ENCODE data around the gene MIPOL1.
A peak's percentile ranks its signal among the peaks of the same experiment; 100 is the strongest.
"Not testable (repeated sequence)": the region's sequence is repeated elsewhere in the genome, so short reads cannot be mapped to it uniquely, and the experiment has no call there.

Gene MIPOL1

DNA sequence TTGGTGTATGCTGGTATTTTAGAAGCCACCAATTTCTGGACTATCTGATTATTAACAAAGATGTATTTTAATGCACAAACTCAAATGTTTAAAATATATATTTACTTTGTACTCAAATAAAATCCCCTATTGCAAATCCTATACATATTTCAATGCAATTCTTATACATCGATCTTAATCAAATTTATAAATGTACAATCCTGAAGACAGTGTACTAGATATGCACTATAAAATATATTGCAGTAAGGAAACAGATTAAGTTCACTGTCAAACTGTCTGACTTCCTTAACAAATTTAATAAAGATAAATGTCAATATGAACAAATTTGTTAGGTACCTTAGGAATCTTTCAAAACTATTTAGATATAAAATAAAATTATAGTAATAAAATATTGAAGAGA, 353.4 kb downstream of the MIPOL1 start:
- DNase-seq (ENCODE audit: low read depth, low spot score), result no peak
- H3K4me3 ChIP-seq (ENCODE audit: low read depth, low read length), result no peak overlapping the region
- in situ Hi-C loops (cut with HindIII; ENCODE audit: low sequenced_read_pairs), result no loop called here
- TF ChIP-seq, protein P1, sequence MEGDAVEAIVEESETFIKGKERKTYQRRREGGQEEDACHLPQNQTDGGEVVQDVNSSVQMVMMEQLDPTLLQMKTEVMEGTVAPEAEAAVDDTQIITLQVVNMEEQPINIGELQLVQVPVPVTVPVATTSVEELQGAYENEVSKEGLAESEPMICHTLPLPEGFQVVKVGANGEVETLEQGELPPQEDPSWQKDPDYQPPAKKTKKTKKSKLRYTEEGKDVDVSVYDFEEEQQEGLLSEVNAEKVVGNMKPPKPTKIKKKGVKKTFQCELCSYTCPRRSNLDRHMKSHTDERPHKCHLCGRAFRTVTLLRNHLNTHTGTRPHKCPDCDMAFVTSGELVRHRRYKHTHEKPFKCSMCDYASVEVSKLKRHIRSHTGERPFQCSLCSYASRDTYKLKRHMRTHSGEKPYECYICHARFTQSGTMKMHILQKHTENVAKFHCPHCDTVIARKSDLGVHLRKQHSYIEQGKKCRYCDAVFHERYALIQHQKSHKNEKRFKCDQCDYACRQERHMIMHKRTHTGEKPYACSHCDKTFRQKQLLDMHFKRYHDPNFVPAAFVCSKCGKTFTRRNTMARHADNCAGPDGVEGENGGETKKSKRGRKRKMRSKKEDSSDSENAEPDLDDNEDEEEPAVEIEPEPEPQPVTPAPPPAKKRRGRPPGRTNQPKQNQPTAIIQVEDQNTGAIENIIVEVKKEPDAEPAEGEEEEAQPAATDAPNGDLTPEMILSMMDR (IDR thresholded peaks at IDR 0.05; ENCODE audit: low read depth, low read length), result no peak

DNA sequence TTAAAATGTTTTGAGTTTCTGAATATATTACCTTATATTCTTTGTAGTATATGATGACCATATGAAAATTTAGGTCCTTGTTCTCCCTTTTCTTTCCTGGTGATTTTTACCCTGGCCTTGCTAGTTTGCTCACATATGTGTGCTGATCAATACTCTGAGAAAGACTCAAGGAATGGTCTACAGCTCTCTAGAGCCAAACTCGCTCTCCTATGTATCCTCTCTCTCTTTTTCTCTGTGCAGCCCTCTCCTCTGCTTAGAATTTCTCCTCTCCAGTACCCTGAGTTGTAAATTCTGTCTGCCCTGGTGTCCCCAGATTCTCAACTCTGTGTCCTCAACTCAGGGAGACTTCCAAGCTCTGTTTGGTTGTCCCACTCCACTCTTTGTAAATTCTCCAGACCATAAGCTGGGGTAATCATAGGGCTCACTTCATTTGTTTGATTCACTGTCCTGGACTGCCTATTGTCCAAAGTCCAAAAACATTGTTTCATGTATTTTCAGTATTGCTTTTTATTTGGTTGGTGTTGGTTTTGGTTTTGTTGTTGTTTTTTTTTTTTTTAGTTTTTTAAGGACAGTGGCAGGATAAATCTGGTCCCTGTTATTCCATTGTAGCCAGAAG, 356.3 kb downstream of the MIPOL1 start:
- no peak overlapping the region for H3K4me3 ChIP-seq (ENCODE audit: low read depth, low read length)
- in situ Hi-C loops (cut with HindIII; ENCODE audit: low sequenced_read_pairs), result no loop called here
- TF ChIP-seq, protein P1 (IDR thresholded peaks at IDR 0.05; ENCODE audit: low read depth, low read length), result no peak
- no peak for DNase-seq (ENCODE audit: low read depth, low spot score)

DNA sequence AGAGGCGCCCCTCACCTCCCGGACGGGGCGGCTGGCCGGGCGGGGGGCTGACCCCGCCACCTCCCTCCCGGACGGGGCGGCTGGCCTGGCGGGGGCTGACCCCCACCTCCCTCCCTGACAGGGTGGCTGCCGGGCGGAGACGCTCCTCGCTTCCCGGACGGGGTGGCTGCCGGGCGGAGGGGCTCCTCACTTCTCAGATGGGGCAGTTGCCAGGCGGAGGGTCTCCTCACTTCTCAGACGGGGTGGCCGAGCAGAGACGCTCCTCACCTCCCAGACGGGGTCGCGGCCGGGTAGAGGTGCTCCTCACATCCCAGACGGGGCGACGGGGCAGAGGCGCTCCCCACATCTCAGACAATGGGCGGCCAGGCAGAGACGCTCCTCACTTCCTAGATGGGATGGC, 357.9 kb downstream of the MIPOL1 start:
- in situ Hi-C loops (cut with HindIII; ENCODE audit: low sequenced_read_pairs); DNase-seq (ENCODE audit: low read depth, low spot score); H3K4me3 ChIP-seq (ENCODE audit: low read depth, low read length): not testable (repeated sequence)

DNA sequence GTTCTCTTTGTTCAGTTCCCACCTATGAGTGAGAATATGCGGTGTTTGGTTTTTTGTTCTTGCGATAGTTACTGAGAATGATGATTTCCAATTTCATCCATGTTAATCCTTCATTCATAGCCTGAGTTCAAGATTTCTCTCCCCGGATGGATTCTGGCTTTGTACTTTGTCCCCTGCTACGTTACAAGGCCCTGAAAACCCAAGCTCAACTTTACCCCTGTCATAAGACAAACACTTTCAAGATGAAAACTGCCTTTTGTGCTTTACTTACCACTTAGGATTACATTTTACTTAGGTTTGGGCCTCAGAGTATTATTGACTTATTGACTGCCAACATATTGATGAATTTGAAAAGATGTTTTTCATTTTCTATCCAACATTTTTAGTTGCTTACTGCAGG, 361.0 kb downstream of the MIPOL1 start:
- in situ Hi-C loops (cut with HindIII; ENCODE audit: low sequenced_read_pairs), result no loop called here
- DNase-seq (ENCODE audit: low read depth, low spot score), result no peak
- no peak overlapping the region for H3K4me3 ChIP-seq (ENCODE audit: low read depth, low read length)
- TF ChIP-seq, protein P1 (IDR thresholded peaks at IDR 0.05; ENCODE audit: low read depth, low read length), result no peak

DNA sequence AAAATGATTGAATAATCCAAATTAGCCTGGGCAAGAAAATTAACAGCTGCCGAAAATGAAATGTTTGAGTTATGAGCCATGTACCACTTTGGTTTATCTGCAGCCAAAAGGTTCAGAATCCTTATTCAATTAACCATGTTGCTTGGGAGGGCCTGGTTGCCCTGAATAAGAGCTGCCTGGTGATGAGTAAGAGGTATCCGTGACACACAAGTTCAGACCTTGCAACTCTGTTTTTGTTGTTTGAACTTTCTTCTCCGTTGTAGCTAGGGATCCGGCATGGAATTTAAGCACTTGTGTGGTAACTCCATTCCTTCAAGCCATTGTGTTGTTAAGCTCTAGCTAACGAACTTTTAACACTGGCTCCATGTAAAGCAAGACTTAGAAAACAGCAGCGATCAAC, 361.6 kb downstream of the MIPOL1 start:
- peak; percentile 57 for DNase-seq (ENCODE audit: low read depth, low spot score)
- TF ChIP-seq, protein P1 (IDR thresholded peaks at IDR 0.05; ENCODE audit: low read depth, low read length), result no peak
- in situ Hi-C loops (cut with HindIII; ENCODE audit: low sequenced_read_pairs), result no loop called here
- H3K4me3 ChIP-seq (ENCODE audit: low read depth, low read length), result no peak overlapping the region

DNA sequence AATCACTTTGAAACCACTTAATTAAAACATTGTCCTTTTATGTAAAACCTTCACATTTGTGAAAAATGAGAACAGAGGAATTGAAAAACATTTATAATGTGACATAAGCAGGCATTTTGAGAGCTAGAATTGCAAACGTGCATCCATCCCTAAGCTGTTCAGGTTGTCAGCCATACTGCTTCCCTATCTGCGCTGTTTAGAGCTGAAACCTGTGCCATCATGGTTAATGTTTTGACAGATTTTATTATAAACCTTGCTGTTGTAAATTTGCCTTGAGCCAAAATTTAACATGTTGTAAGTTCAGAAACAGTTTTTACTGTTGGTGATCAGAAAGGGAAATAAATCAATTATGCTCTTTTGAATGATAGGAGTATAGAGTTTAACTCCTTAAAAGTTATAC, 365.5 kb downstream of the MIPOL1 start:
- TF ChIP-seq, protein P1 (IDR thresholded peaks at IDR 0.05; ENCODE audit: low read depth, low read length), result no peak
- no peak overlapping the region for H3K4me3 ChIP-seq (ENCODE audit: low read depth, low read length)
- DNase-seq (ENCODE audit: low read depth, low spot score), result no peak
- in situ Hi-C loops (cut with HindIII; ENCODE audit: low sequenced_read_pairs), result no loop called here

DNA sequence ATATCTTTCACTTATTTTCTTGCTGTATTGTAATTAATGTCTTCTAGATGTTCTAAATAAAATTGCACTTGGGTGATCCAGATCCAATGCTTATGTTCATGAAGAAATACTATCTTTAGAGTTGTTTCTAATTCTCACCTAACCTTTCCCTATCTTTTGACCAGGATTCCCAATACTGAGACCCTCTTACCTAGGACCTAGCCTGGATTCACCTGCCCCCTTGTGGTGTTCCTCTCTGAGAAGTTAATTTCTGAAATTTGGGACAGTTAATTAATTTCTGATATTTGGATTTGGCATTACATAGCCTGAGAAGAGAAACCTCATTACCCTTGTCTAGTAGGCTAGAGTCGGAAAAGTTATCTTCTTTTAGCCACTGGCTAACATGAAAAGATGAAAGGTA, 367.8 kb downstream of the MIPOL1 start:
- no peak overlapping the region for H3K4me3 ChIP-seq (ENCODE audit: low read depth, low read length)
- TF ChIP-seq, protein P1 (IDR thresholded peaks at IDR 0.05; ENCODE audit: low read depth, low read length), result peak; percentile 30
- no peak for DNase-seq (ENCODE audit: low read depth, low spot score)
- in situ Hi-C loops (cut with HindIII; ENCODE audit: low sequenced_read_pairs), result no loop called here
